ENCODE data around the gene GPR143. TPM values are rescaled to one million over a fixed set of nuclear protein-coding genes. Genes with fewer than 3 reads are reported as not detected.
"Not testable (repeated sequence)": the region's sequence is repeated elsewhere in the genome, so short reads cannot be mapped to it uniquely, and the experiment has no call there.

Gene GPR143
- polyA plus RNA-seq (2012; ENCODE audit: low read depth, missing spikeins): not detected

DNA sequence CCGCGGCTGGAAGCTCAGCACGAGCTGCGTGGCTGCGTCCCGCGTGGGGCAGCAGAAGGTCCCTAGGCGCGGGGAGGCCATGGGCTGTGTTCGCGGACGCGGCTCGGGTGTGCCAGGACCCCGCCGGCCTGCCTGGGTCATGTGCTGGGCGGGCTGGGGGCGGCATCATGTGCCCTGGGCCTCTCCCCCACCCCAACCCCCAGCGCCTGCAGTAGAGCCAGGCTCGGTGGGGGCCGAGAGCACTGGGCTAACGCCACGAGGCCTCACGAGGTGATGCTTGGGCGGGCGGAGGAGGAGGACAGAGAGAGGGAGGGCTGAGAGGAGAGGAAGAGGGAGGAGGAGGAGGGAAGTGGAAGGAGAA, at the start of gene GPR143:
Gene GPR143 (minus strand): TSS at position 111 of the 361 bp plus-strand sequence. CDS start 30 bp downstream, at position 81.
- DNase-seq (ENCODE audit: insufficient read length, low spot score) (no peak), FAIRE-seq (no peak)
- TF ChIP-seq PAX5 (IDR thresholded peaks at IDR 0.05; ENCODE audit: insufficient read depth, low read length, severe bottlenecking): no peak

DNA sequence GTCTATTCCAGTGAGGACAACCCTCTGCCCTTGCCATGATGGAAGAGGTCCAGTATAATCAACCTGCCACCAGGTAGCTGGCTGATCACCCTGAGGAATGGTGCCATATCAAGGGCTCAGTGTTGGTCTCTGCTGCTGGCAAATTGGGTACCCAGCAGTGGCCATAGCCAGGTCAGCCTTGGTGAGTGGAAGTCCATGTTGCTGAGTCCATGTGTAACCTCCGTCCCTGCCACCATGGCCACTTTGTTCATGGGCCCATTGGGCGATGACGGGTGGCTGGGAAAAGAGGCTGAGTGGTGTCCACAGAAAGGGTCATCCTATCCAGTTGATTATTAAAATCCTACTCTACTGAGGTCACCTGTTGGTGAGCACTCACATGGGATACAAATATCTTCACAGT, 45.4 kb upstream of the GPR143 start:
- FAIRE-seq; DNase-seq (ENCODE audit: insufficient read length, low spot score): not testable (repeated sequence)

DNA sequence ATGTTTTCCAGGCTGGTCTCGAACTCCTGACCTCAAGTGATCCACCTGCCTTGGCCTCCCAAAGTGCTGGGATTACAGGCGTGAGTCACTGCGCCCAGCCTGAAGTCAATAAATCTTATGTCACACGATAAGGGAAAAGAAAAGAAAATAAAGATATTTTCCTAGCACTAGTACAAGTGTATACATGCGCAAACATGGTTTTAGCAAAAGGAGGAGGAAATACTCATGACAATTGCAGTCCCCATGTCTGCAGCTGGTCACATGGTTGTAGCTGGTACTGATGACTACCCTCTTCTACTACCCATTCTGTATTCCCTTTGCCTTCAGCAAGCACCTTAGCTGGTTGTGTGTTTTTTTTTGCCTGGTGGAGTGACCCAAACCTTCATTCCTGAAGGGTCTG, 44.2 kb upstream of the GPR143 start:
- not testable (repeated sequence) for FAIRE-seq; DNase-seq (ENCODE audit: insufficient read length, low spot score)

DNA sequence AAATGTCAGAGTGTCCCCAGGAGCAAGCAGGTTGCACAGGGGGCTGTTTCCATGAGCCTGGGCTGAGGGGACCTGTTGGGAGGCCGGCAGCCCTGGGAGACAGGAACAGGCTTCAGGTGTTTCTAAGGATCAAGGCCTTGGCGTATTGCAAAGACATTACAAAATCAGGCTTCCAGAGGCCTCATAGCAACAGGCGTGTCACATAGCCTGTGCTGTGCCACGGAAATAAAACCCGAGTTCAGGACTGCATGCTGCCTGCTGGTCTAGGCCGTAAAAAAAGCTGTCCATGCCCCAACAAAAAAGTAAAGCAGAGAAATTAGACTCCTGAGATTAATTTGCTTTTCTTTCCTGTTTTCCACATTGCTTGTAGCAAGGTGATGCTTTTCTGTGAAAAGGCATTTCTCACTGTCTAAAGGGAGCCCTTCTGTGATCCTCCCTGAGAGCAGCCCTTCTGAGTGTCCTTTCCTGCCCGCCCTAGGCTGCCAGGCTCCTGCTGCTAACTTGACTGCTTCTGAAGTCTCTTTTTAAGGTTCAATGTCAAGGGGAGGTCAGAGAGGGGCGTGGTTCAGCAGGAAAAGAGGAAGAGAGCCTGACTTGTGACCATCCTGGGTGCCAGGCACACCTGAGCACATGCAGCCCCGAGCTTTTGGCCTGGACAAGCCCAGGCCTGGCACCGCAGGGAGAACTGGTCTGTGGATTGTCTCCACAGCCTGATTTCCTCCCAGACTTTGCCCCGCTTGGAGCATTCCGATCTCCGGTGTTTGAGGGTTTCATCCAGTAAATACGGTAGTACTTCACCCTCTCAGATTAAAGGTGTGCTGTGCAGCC, 41.9 kb upstream of the GPR143 start:
- no peak for DNase-seq (ENCODE audit: insufficient read length, low spot score)
- FAIRE-seq: no peak
- TF ChIP-seq POLR2A (IDR thresholded peaks at IDR 0.05; ENCODE audit: low read depth, low read length) (no peak), PAX5 (IDR thresholded peaks at IDR 0.05; ENCODE audit: insufficient read depth, low read length, severe bottlenecking) (no peak), SPI1 (IDR thresholded peaks at IDR 0.05; ENCODE audit: low read depth, low read length) (no peak), POLR2AphosphoS5 (IDR thresholded peaks at IDR 0.05; ENCODE audit: low read depth, low read length) (no peak), POU2F2 (IDR thresholded peaks at IDR 0.05; ENCODE audit: low read depth, low read length) (no peak), TAF1 (IDR thresholded peaks at IDR 0.05; ENCODE audit: low read depth, low read length) (no peak)

DNA sequence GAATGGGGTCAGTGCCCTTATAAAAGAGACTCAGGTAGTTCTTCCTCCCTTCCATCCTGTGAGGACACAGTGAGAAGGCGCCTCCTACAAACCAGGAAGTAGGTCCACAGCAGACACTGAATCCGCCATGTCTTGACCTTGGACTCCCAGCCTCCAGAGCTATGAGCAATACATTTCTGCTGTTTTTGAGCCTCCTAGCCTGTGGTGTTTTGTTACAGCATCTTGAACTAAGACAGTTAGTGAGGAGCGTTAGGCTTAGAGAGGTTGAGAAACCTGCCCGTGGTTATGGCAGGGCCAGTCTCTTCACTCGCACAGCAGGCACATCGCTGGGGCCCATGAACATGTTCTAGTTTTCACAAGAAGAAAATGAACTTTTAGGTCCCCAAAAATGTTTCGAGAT, 40.3 kb upstream of the GPR143 start:
- FAIRE-seq (no peak), DNase-seq (ENCODE audit: insufficient read length, low spot score) (no peak)
- TF ChIP-seq SPI1 (IDR thresholded peaks at IDR 0.05; ENCODE audit: low read depth, low read length) (no peak), POLR2AphosphoS5 (IDR thresholded peaks at IDR 0.05; ENCODE audit: low read depth, low read length) (no peak), TAF1 (IDR thresholded peaks at IDR 0.05; ENCODE audit: low read depth, low read length) (no peak), POU2F2 (IDR thresholded peaks at IDR 0.05; ENCODE audit: low read depth, low read length) (no peak), PAX5 (IDR thresholded peaks at IDR 0.05; ENCODE audit: insufficient read depth, low read length, severe bottlenecking) (no peak), POLR2A (IDR thresholded peaks at IDR 0.05; ENCODE audit: low read depth, low read length) (no peak)

DNA sequence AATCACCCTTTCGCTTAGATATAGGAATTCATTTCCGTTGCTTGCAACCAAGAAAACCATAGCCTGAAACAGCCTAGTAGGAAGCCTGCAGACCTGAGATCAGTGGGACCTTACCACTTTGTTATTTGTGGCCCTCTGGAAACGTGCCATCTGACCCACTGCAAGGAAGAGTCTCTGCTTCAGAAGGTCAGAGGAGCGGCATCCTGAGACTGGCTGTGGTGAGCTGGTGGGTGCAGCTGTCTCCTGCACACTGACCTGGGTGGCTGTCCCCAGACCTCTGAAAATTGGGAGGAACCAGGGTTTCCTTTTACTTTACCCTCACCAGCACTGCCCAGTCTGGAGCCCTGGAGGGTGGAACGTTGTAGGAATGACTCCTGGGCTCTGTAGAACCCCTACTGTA, 38.8 kb upstream of the GPR143 start:
- DNase-seq (ENCODE audit: insufficient read length, low spot score) (no peak), FAIRE-seq (no peak)
- TF ChIP-seq POLR2AphosphoS5 (IDR thresholded peaks at IDR 0.05; ENCODE audit: low read depth, low read length) (no peak), TAF1 (IDR thresholded peaks at IDR 0.05; ENCODE audit: low read depth, low read length) (no peak), PAX5 (IDR thresholded peaks at IDR 0.05; ENCODE audit: insufficient read depth, low read length, severe bottlenecking) (no peak), POU2F2 (IDR thresholded peaks at IDR 0.05; ENCODE audit: low read depth, low read length) (no peak), SPI1 (IDR thresholded peaks at IDR 0.05; ENCODE audit: low read depth, low read length) (no peak), POLR2A (IDR thresholded peaks at IDR 0.05; ENCODE audit: low read depth, low read length) (no peak)

DNA sequence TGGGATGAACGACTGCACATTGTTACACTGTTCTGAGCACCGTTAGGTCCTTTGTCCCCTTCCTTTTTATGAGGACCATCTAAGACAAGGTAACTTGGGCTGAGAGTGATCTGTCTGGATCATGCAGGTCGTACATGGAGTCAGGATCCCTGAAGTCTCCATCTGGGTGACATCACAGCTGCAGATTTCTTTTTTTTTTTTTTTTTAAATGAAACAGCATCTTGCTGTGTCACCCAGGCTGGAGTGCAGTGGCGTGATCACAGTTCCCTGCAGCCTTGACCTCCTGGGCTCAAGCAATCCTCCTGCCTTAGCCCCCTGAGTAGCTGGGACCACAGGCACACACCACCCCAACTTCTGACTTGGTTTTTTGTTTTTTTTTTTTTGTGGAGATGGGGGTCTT, 37.1 kb upstream of the GPR143 start:
- no peak for DNase-seq (ENCODE audit: insufficient read length, low spot score)
- TF ChIP-seq POLR2A (IDR thresholded peaks at IDR 0.05; ENCODE audit: low read depth, low read length) (no peak), TAF1 (IDR thresholded peaks at IDR 0.05; ENCODE audit: low read depth, low read length) (no peak), SPI1 (IDR thresholded peaks at IDR 0.05; ENCODE audit: low read depth, low read length) (no peak), POLR2AphosphoS5 (IDR thresholded peaks at IDR 0.05; ENCODE audit: low read depth, low read length) (no peak), PAX5 (IDR thresholded peaks at IDR 0.05; ENCODE audit: insufficient read depth, low read length, severe bottlenecking) (no peak), POU2F2 (IDR thresholded peaks at IDR 0.05; ENCODE audit: low read depth, low read length) (no peak)
- FAIRE-seq: no peak

DNA sequence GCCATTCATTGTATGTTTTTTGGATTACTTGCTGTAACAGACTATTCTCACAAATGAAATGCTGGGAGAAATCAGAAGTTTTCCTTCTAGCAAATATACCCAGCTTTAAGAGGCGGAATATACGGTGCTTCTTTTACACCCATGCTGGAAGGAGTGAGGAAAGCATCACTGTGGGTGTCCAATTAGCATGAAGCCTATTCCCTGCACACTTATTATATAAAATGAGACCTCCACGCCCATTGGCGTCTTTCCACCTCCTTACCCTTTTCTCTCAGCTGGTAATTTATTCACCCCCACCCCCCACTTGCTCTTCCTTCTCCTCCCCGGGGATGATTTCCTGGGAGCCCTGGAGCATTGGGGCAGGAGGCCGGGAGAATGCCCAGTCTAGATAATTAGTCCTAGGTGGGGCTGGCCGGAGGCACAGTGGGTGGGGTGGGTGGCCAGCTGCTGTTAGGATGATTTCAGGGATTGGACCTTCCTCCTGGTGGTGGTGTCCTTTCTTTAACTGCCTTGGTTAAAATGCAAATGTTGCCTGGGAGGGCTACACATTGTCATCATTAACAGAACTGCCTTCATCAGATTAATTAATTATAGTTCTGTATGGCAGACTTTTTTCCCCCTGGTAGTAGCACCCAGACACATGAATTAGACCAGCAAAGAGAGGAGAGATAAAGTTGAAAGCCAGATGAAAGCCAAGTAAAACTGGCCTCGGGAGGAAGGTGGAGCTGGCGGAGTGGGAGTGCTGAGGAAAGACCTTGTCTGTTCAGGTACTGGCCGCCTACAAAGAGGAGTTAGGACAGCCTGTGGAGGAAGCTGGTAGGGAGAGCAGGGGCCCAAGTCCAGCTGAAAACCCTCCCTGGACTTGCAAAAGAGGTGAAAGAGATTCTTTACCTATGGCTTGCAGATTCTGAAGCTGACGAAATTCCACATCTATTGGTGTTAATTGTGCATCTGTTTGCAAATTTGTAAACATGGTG, 32.0 kb upstream of the GPR143 start:
- DNase-seq (ENCODE audit: insufficient read length, low spot score): no peak
- TF ChIP-seq POLR2AphosphoS5 (IDR thresholded peaks at IDR 0.05; ENCODE audit: low read depth, low read length): no peak
- no peak for TF ChIP-seq SPI1 (IDR thresholded peaks at IDR 0.05; ENCODE audit: low read depth, low read length)
- TF ChIP-seq TAF1 (IDR thresholded peaks at IDR 0.05; ENCODE audit: low read depth, low read length): no peak
- no peak for TF ChIP-seq POLR2A (IDR thresholded peaks at IDR 0.05; ENCODE audit: low read depth, low read length)
- no peak for TF ChIP-seq POU2F2 (IDR thresholded peaks at IDR 0.05; ENCODE audit: low read depth, low read length)
- TF ChIP-seq PAX5 (IDR thresholded peaks at IDR 0.05; ENCODE audit: insufficient read depth, low read length, severe bottlenecking): no peak
- FAIRE-seq: no peak

DNA sequence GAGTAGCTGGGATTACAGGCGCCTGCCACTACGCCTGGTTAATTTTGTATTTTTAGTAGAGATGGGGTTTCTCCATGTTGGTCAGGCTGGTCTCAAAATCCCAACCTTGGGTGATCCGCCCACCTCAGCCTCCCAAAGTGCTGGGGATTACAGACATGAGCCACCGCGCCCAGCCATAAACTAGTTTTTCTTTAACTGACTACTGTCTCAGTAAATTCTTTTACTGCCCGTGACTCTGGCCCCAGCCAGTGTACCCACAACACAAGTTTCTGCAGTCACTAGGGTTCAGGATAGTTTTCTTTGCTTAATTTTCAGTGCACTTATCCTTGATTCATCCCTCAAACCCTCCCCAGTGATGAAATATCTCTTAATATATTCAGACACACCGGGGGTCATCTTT, 28.8 kb upstream of the GPR143 start:
- FAIRE-seq: no peak
- TF ChIP-seq POLR2A (IDR thresholded peaks at IDR 0.05; ENCODE audit: low read depth, low read length): no peak
- TF ChIP-seq TAF1 (IDR thresholded peaks at IDR 0.05; ENCODE audit: low read depth, low read length): no peak
- TF ChIP-seq POLR2AphosphoS5 (IDR thresholded peaks at IDR 0.05; ENCODE audit: low read depth, low read length): no peak
- no peak for TF ChIP-seq POU2F2 (IDR thresholded peaks at IDR 0.05; ENCODE audit: low read depth, low read length)
- TF ChIP-seq PAX5 (IDR thresholded peaks at IDR 0.05; ENCODE audit: insufficient read depth, low read length, severe bottlenecking): no peak
- no peak for TF ChIP-seq SPI1 (IDR thresholded peaks at IDR 0.05; ENCODE audit: low read depth, low read length)
- no peak for DNase-seq (ENCODE audit: insufficient read length, low spot score)

DNA sequence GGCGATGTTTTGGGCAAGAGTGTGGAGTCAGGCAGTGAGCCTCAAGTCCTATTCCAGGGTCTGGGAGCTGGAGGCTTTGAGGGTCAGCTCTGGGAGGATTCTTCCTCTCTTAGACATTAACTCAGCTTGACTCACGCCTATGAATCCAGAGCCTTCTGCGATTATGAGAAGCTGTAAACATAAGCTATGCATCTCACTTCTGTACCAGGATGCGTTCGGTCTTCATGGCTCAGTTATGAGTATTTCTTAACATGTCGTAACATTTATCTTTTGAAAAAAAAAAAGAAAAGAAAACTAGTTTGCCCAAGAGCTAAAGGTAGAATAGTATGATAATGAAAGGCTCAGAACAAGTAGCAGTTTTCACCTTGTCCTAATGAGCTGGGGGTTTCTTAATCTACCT, 25.2 kb upstream of the GPR143 start:
- no peak for FAIRE-seq
- TF ChIP-seq POU2F2 (IDR thresholded peaks at IDR 0.05; ENCODE audit: low read depth, low read length): no peak
- TF ChIP-seq SPI1 (IDR thresholded peaks at IDR 0.05; ENCODE audit: low read depth, low read length): no peak
- no peak for TF ChIP-seq TAF1 (IDR thresholded peaks at IDR 0.05; ENCODE audit: low read depth, low read length)
- TF ChIP-seq PAX5 (IDR thresholded peaks at IDR 0.05; ENCODE audit: insufficient read depth, low read length, severe bottlenecking): no peak
- TF ChIP-seq POLR2AphosphoS5 (IDR thresholded peaks at IDR 0.05; ENCODE audit: low read depth, low read length): no peak
- TF ChIP-seq POLR2A (IDR thresholded peaks at IDR 0.05; ENCODE audit: low read depth, low read length): no peak
- DNase-seq (ENCODE audit: insufficient read length, low spot score): no peak
